ENCODE measurements around the gene ZMYND8.

Gene ZMYND8

DNA sequence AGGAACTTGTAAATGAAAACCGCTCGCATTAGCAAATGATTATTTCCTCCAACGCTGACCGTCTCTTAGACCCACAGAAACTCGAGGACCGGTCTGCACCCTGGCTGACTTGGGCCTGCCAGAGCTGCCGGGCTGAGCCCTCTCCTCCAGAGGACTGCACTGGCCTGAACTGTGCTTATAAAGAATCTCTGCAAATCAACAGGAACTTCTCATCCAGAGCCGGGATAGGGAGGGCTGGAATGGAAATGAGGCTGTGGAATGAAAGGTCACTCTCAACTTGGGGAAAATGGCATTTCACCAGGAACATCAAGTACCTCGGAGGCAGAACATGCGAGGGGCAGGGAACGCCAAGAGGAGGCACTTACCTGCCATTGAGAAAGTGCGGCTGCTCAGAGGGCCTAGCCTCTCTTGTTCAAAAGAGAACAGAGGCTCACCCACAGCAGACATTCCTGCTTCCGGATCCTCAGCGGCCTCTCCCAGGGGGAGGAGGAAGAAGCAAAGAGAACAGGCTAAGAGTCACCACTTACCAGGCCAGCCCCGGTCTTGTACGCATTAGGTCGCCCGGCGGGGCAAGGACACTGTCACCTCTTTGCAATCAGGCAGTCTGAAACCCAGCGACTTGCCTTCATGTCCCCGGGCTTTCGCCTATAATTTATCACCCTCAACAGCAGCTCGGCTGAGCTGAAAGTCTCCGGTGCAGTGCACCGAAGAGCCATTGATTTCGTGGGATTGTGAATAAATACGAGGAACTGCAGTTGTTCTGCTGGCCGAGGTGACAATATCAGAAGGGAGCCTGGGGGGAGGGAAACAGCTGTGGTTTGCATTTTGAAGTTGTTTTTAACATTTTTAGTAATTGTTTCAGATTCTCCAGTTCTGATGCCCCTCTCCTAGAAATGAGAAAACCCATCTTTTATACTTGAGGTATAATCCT lies 37.6 kb downstream of the ZMYND8 start:
- Histone ChIP-seq H3K27me3 (replicated peaks; ENCODE audit: insufficient read depth, low read length) (no peaks in the 10 kb centered on the region), H3F3A (ENCODE audit: insufficient read depth, low read length) (no peaks in the 10 kb centered on the region), H3K79me2 (ENCODE audit: low read length) (peaks cover 100% of the 10 kb centered on the region), H3K4me1 (ENCODE audit: low read length) (no peaks in the 10 kb centered on the region), H3K27ac (ENCODE audit: low read length) (no peak overlapping the region), H3K9ac (ENCODE audit: low read length) (no peak overlapping the region), H3K4me3 (ENCODE audit: low read length) (no peak overlapping the region), H3K9me3 (replicated peaks; ENCODE audit: insufficient read depth, low read length) (no peaks in the 10 kb centered on the region), H3K9me2 (replicated peaks; ENCODE audit: insufficient read depth, low read length) (no peaks in the 10 kb centered on the region), H2AFZ (ENCODE audit: low read length) (no peak overlapping the region), H4K20me1 (ENCODE audit: insufficient read depth, low read length) (peaks cover 55% of the 10 kb centered on the region), H3K4me2 (ENCODE audit: low read depth, low read length) (no peak overlapping the region), H3K36me3 (replicated peaks; ENCODE audit: insufficient read depth, low read length) (0 out of 2 replicates have a peak, but pooled peaks cover 3% of the 10 kb centered on the region)
- no peak for DNase-seq
- TF ChIP-seq EZH2phosphoT487 (IDR thresholded peaks at IDR 0.05; ENCODE audit: low read length) (no peak), EZH2 (optimal IDR thresholded peaks at IDR 0.05; ENCODE audit: low read depth, low read length) (no peak)
- TF ChIP-seq, protein P1, sequence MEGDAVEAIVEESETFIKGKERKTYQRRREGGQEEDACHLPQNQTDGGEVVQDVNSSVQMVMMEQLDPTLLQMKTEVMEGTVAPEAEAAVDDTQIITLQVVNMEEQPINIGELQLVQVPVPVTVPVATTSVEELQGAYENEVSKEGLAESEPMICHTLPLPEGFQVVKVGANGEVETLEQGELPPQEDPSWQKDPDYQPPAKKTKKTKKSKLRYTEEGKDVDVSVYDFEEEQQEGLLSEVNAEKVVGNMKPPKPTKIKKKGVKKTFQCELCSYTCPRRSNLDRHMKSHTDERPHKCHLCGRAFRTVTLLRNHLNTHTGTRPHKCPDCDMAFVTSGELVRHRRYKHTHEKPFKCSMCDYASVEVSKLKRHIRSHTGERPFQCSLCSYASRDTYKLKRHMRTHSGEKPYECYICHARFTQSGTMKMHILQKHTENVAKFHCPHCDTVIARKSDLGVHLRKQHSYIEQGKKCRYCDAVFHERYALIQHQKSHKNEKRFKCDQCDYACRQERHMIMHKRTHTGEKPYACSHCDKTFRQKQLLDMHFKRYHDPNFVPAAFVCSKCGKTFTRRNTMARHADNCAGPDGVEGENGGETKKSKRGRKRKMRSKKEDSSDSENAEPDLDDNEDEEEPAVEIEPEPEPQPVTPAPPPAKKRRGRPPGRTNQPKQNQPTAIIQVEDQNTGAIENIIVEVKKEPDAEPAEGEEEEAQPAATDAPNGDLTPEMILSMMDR (IDR thresholded peaks at IDR 0.05; ENCODE audit: low read length), result no peak

GRCh38 chr20:47318027-47318585 lies 38.4 kb downstream of the ZMYND8 start:
- TF ChIP-seq EZH2phosphoT487 (IDR thresholded peaks at IDR 0.05; ENCODE audit: low read length) (no peak), EZH2 (optimal IDR thresholded peaks at IDR 0.05; ENCODE audit: low read depth, low read length) (no peak)
- TF ChIP-seq, protein P1 (IDR thresholded peaks at IDR 0.05; ENCODE audit: low read length), result no peak
- H3K36me3 ChIP-seq (replicated peaks; ENCODE audit: insufficient read depth, low read length), result 0 out of 2 replicates have a peak, but pooled peaks cover 3% of the 10 kb centered on the region
- no peak for DNase-seq
- no peak overlapping the region for H2AFZ ChIP-seq (ENCODE audit: low read length)
- no peaks in the 10 kb centered on the region for H3K9me3 ChIP-seq (replicated peaks; ENCODE audit: insufficient read depth, low read length)
- H3K4me2 ChIP-seq (ENCODE audit: low read depth, low read length), result no peak overlapping the region
- no peaks in the 10 kb centered on the region for H3K9me2 ChIP-seq (replicated peaks; ENCODE audit: insufficient read depth, low read length)
- no peaks in the 10 kb centered on the region for H3K27me3 ChIP-seq (replicated peaks; ENCODE audit: insufficient read depth, low read length)
- peaks cover 100% of the 10 kb centered on the region for H3K79me2 ChIP-seq (ENCODE audit: low read length)
- H3K27ac ChIP-seq (ENCODE audit: low read length), result no peak overlapping the region
- no peak overlapping the region for H3K9ac ChIP-seq (ENCODE audit: low read length)
- no peak overlapping the region for H3K4me3 ChIP-seq (ENCODE audit: low read length)
- H3K4me1 ChIP-seq (ENCODE audit: low read length), result no peaks in the 10 kb centered on the region
- no peaks in the 10 kb centered on the region for H3F3A ChIP-seq (ENCODE audit: insufficient read depth, low read length)
- peaks cover 55% of the 10 kb centered on the region for H4K20me1 ChIP-seq (ENCODE audit: insufficient read depth, low read length)

DNA sequence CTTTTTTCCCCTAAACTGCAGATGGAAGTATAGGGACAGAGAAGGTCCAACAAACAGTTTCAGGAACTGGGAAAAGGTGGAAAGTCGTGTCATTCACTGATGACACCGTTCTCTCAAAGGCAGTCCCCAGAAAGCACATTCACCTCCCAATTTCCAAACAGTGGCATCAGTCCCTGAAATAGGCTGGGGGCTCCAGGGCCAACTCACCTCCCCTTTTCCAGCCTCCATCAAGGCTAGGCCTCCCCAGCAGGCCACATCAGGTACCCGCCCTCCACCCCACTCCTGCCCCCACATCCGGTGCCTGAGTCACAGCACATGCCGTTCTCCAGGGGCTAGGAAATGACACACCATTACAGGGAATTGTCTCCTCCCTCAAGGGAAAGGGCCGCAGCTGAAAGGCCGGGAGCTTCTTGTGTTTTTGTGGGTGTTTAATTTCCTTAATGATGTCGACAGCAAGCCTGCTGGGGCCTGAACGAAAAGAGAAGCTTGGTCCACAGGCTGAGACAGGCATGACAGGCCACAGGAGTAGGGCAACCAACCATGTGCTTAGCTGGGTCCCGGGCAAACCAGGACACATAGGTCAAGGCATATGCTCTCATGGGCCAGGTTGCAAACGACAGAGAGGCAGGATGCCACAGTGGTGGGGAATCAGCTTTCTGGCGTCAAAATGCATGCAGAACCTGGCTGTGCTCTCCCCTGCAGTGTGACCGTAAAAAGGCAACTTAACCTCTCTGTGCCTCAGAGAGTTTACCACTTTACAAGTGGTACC lies 39.2 kb downstream of the ZMYND8 start:
- no peak overlapping the region for H3K9ac ChIP-seq (ENCODE audit: low read length)
- DNase-seq, result no peak
- no peak overlapping the region for H3K4me3 ChIP-seq (ENCODE audit: low read length)
- no peaks in the 10 kb centered on the region for H3F3A ChIP-seq (ENCODE audit: insufficient read depth, low read length)
- no peak overlapping the region for H3K4me2 ChIP-seq (ENCODE audit: low read depth, low read length)
- H2AFZ ChIP-seq (ENCODE audit: low read length), result no peak overlapping the region
- no peaks in the 10 kb centered on the region for H3K9me3 ChIP-seq (replicated peaks; ENCODE audit: insufficient read depth, low read length)
- no peaks in the 10 kb centered on the region for H3K4me1 ChIP-seq (ENCODE audit: low read length)
- H3K9me2 ChIP-seq (replicated peaks; ENCODE audit: insufficient read depth, low read length), result no peaks in the 10 kb centered on the region
- peaks cover 53% of the 10 kb centered on the region for H4K20me1 ChIP-seq (ENCODE audit: insufficient read depth, low read length)
- H3K27me3 ChIP-seq (replicated peaks; ENCODE audit: insufficient read depth, low read length), result no peaks in the 10 kb centered on the region
- H3K79me2 ChIP-seq (ENCODE audit: low read length), result peaks cover 99% of the 10 kb centered on the region
- 0 out of 2 replicates have a peak, but pooled peaks cover 3% of the 10 kb centered on the region for H3K36me3 ChIP-seq (replicated peaks; ENCODE audit: insufficient read depth, low read length)
- H3K27ac ChIP-seq (ENCODE audit: low read length), result no peak overlapping the region
- TF ChIP-seq EZH2 (optimal IDR thresholded peaks at IDR 0.05; ENCODE audit: low read depth, low read length), result no peak
- TF ChIP-seq EZH2phosphoT487 (IDR thresholded peaks at IDR 0.05; ENCODE audit: low read length), result no peak
